GM21367 (cell line): ENCODE data around the gene GBA3.

ENCODE experiments used
- ATAC-seq: cut with Tn5 transposase; IDR thresholded peaks from one replicate; pipeline ENCODE4 v1.9.1; 2021; ENCODE audit not compliant: unreplicated experiment

Gene GBA3

GRCh38 chr4:22692736-22693135, at the start of gene GBA3:
TSS of gene GBA3 (plus strand) at chr4:22692937.
- no peak for ATAC-seq

GRCh38 chr4:22643952-22644351, 48.8 kb upstream of the GBA3 start:
- ATAC-seq: no peak

GRCh38 chr4:22645481-22646182, 47.1 kb upstream of the GBA3 start:
- no peak for ATAC-seq

GRCh38 chr4:22648996-22649395, 43.7 kb upstream of the GBA3 start:
- no peak for ATAC-seq

GRCh38 chr4:22650771-22651170, 42.0 kb upstream of the GBA3 start:
- ATAC-seq: no peak

GRCh38 chr4:22653752-22654151, 39.0 kb upstream of the GBA3 start:
- no peak for ATAC-seq

- ATAC-seq: no peak
Measured at GRCh38 chr4:22661443-22661842, 31.3 kb upstream of the GBA3 start.

- no peak for ATAC-seq
Measured at GRCh38 chr4:22667332-22667940, 25.3 kb upstream of the GBA3 start.

- ATAC-seq: no peak
Measured at GRCh38 chr4:22668301-22668700, 24.4 kb upstream of the GBA3 start.

GRCh38 chr4:22668702-22669101, 24.0 kb upstream of the GBA3 start:
- ATAC-seq: no peak

- ATAC-seq: no peak
Measured at GRCh38 chr4:22670956-22671355, 21.8 kb upstream of the GBA3 start.

GRCh38 chr4:22672519-22672918, 20.2 kb upstream of the GBA3 start:
- ATAC-seq: no peak

GRCh38 chr4:22672944-22673343, 19.8 kb upstream of the GBA3 start:
- ATAC-seq: no peak

GRCh38 chr4:22674700-22675099, 18.0 kb upstream of the GBA3 start:
- no peak for ATAC-seq

GRCh38 chr4:22676063-22676462, 16.7 kb upstream of the GBA3 start:
- no peak for ATAC-seq

GRCh38 chr4:22677780-22678179, 15.0 kb upstream of the GBA3 start:
- ATAC-seq: no peak

GRCh38 chr4:22678940-22679854, 13.5 kb upstream of the GBA3 start:
- ATAC-seq: no peak

GRCh38 chr4:22680065-22680642, 12.6 kb upstream of the GBA3 start:
- ATAC-seq: no peak

GRCh38 chr4:22683726-22684125, 9.0 kb upstream of the GBA3 start:
- ATAC-seq: no peak

- ATAC-seq: no peak
Measured at GRCh38 chr4:22686141-22686540, 6.6 kb upstream of the GBA3 start.

- ATAC-seq: no peak
Measured at GRCh38 chr4:22688236-22688635, 4.5 kb upstream of the GBA3 start.
